A673 (cell line): Measurements from ENCODE around the gene LSR. TPM values are rescaled to one million over a fixed set of nuclear protein-coding genes. Genes with fewer than 3 reads are reported as not detected.

Experiments
- BruUV-seq: library from RNA; stranded (reverse); fragments of 400-500 nt; replicated peaks from 2 replicates; lab custom pipeline; 2021; lab: Mats Ljungman, UMichigan
- CTCF ChIA-PET: fragments of 300-600 bp; sonication (Branson Sonifier 250); formaldehyde crosslinking; loops from one replicate; lab custom pipeline; 2022; ENCODE audit warnings: antibody characterized with exemption; lab: Charles Lee
- POLR2A ChIA-PET: fragments of 300-600 bp; sonication (Branson Sonifier 250); formaldehyde crosslinking; loops from one replicate; lab custom pipeline; 2022; ENCODE audit warnings: antibody characterized with exemption; ENCODE audit not compliant: low non-redundant PET; lab: Charles Lee
- DNase-seq: peaks from one replicate; pipeline ENCODE4 v3.0.0-alpha.2; 2015; ENCODE audit warnings: low spot score
- H3K27ac ChIP-seq: fragments of 200-600 bp; sonication (generic); 2 replicates; pipeline ENCODE4 v1.5.1; 2016; ENCODE audit warnings: mixed run types, low read depth, mild to moderate bottlenecking, mixed read lengths, antibody characterized with exemption, low read length; ENCODE audit not compliant: poor library complexity, severe bottlenecking
- H3K27me3 ChIP-seq: fragments of 200-600 bp; sonication (generic); replicated peaks from 2 replicates; pipeline ENCODE4 v1.6.1; 2017; ENCODE audit warnings: mixed run types, low read depth, mild to moderate bottlenecking, mixed read lengths, antibody characterized with exemption, low read length; ENCODE audit not compliant: insufficient read depth, poor library complexity
- H3K36me3 ChIP-seq: fragments of 200-600 bp; sonication (generic); 2 replicates; pipeline ENCODE4 v1.6.1; 2016; ENCODE audit warnings: mixed run types, mild to moderate bottlenecking, mixed read lengths, antibody characterized with exemption, low read length; ENCODE audit not compliant: insufficient read depth, poor library complexity, severe bottlenecking
- H3K4me1 ChIP-seq: fragments of 200-600 bp; sonication (generic); 2 replicates; pipeline ENCODE4 v1.6.1; 2017; ENCODE audit warnings: mixed run types, mild to moderate bottlenecking, mixed read lengths, antibody characterized with exemption, low read length; ENCODE audit not compliant: insufficient read depth, poor library complexity, severe bottlenecking
- H3K4me3 ChIP-seq: fragments of 200-600 bp; sonication (generic); 2 replicates; pipeline ENCODE4 v1.5.1; 2016; ENCODE audit warnings: low read depth, mixed run types, mild to moderate bottlenecking, mixed read lengths, low read length; ENCODE audit not compliant: poor library complexity, severe bottlenecking
- H3K9me3 ChIP-seq: fragments of 200-600 bp; sonication (generic); 2 replicates; pipeline ENCODE4 v1.6.1; 2016; ENCODE audit warnings: mixed run types, low read depth, mild to moderate bottlenecking, mixed read lengths, antibody characterized with exemption, low read length; ENCODE audit not compliant: poor library complexity, severe bottlenecking
- CTCF ChIP-seq: fragments of 300-800, 200-600 bp; sonication (generic); conservative IDR thresholded peaks from 2 replicates; pipeline ENCODE4 v1.5.1; 2017; ENCODE audit warnings: low read depth, mild to moderate bottlenecking, antibody characterized with exemption, low read length, moderate library complexity, mixed read lengths
- EZH2 ChIP-seq: fragments of 200-600 bp; sonication (generic); IDR thresholded peaks from 2 replicates; pipeline ENCODE4 v1.6.1; 2017; ENCODE audit warnings: borderline replicate concordance, low read depth, mild to moderate bottlenecking, mixed read lengths, antibody characterized with exemption, low read length; ENCODE audit not compliant: poor library complexity, severe bottlenecking
- intact Hi-C: fragments of 100-400 bp; cut with micrococcal nuclease; formaldehyde crosslinking; loops from one replicate; pipeline ENCODE4 v1.10.0; 2022; ENCODE audit not compliant: unreplicated experiment
- total RNA-seq: library from RNA; stranded (reverse); gene quantifications from 2 replicates; pipeline ENCODE4 v1.2.3, GENCODE V29; 2021

The LSR gene
- total RNA-seq, 1 experiment from 2014 or later: 1.9 TPM

- TF ChIP-seq EZH2 (no peak), CTCF (no peak)
- no TSS peak for BruUV-seq
- H3K4me1 ChIP-seq: no peaks in the 10 kb centered on the region
- no peak overlapping the region for H3K4me3 ChIP-seq
- CTCF ChIA-PET: no interaction called here
- intact Hi-C loops: no loop called here
- no peak for DNase-seq
- H3K27ac ChIP-seq: no peak overlapping the region
- peaks cover 13% of the 10 kb centered on the region for H3K27me3 ChIP-seq
- POLR2A ChIA-PET: no interaction called here
- H3K9me3 ChIP-seq: no peaks in the 10 kb centered on the region
- H3K36me3 ChIP-seq: no peaks in the 10 kb centered on the region
Measured at GRCh38 chr19:35202722-35203688, 45.8 kb upstream of the LSR start.

- Histone ChIP-seq H3K4me1 (no peaks in the 10 kb centered on the region), H3K36me3 (no peaks in the 10 kb centered on the region), H3K4me3 (no peak overlapping the region), H3K27me3 (peaks cover 4% of the 10 kb centered on the region), H3K9me3 (no peaks in the 10 kb centered on the region), H3K27ac (no peak overlapping the region)
- no TSS peak for BruUV-seq
- DNase-seq: no peak
- ChIA-PET POLR2A (no interaction called here), CTCF (no interaction called here)
- TF ChIP-seq EZH2: no peak
- no peak for TF ChIP-seq CTCF
- intact Hi-C loops: no loop called here
Measured at GRCh38 chr19:35204799-35205732, 43.7 kb upstream of the LSR start.

- no peak overlapping the region for H3K27ac ChIP-seq
- TF ChIP-seq EZH2: no peak
- no peak for TF ChIP-seq CTCF
- H3K9me3 ChIP-seq: no peaks in the 10 kb centered on the region
- no peak for DNase-seq
- CTCF ChIA-PET: no interaction called here
- no peaks in the 10 kb centered on the region for H3K4me1 ChIP-seq
- no peak overlapping the region for H3K4me3 ChIP-seq
- H3K27me3 ChIP-seq: peaks cover 2% of the 10 kb centered on the region
- intact Hi-C loops: no loop called here
- H3K36me3 ChIP-seq: no peaks in the 10 kb centered on the region
- BruUV-seq: no TSS peak
- POLR2A ChIA-PET: no interaction called here
Measured at GRCh38 chr19:35205733-35206323, 43.0 kb upstream of the LSR start.
